CD8-positive, alpha-beta memory T cell (primary cell): ENCODE results near the gene FOXO3B. TPM values are rescaled to one million over a fixed set of nuclear protein-coding genes. Genes with fewer than 3 reads are reported as not detected.
"Not testable (repeated sequence)": the region's sequence is repeated elsewhere in the genome, so short reads cannot be mapped to it uniquely, and the experiment has no call there.

Experiments used
- CTCF ChIA-PET: fragments of 350-600 bp; sonication (Branson Sonifier 250); formaldehyde crosslinking; loops from one replicate; lab custom pipeline; 2021; ENCODE audit warnings: antibody characterized with exemption; lab: Charles Lee
- POLR2A ChIA-PET: fragments of 350-600 bp; sonication (Branson Sonifier 250); formaldehyde crosslinking; loops from one replicate; lab custom pipeline; 2021; ENCODE audit warnings: antibody characterized with exemption; lab: Charles Lee
- DNase-seq, 5 donors: peaks; one replicate each; pipeline versions ENCODE4 v3.0.0 to v3.0.0-alpha.2; 2020 to 2022; ENCODE audit warnings: mixed read lengths in 1 of 5
- H3K27ac ChIP-seq: one replicate; pipeline ENCODE4 v1.7.0; 2013; ENCODE audit warnings: low read depth, mild to moderate bottlenecking, low read length, moderate library complexity
- H3K27me3 ChIP-seq: 2 replicates; pipeline ENCODE4 v1.7.0; 2013; ENCODE audit warnings: low read length, mild to moderate bottlenecking; ENCODE audit not compliant: insufficient read depth, poor library complexity, severe bottlenecking
- H3K36me3 ChIP-seq: 2 replicates; pipeline ENCODE4 v1.7.0; 2013; ENCODE audit warnings: mild to moderate bottlenecking, low read length, moderate library complexity; ENCODE audit not compliant: insufficient read depth
- H3K4me1 ChIP-seq: 2 replicates; pipeline ENCODE4 v1.7.0; 2013; ENCODE audit warnings: mild to moderate bottlenecking, low read length, moderate library complexity; ENCODE audit not compliant: insufficient read depth
- H3K4me3 ChIP-seq: 2 replicates; pipeline ENCODE4 v1.7.0; 2013; ENCODE audit warnings: mild to moderate bottlenecking, low read length
- H3K9me3 ChIP-seq: 2 replicates; pipeline ENCODE4 v1.7.0; 2013; ENCODE audit warnings: mild to moderate bottlenecking, low read length
- H3K27ac Mint-ChIP-seq, 8 donors: one replicate each; pipeline ENCODE4 v1.8.0; 2020 to 2021; ENCODE audit warnings: mixed read lengths in 8 of 8, mild to moderate bottlenecking in 6 of 8, inconsistent platforms in 3 of 8, moderate library complexity in 3 of 8
- H3K27me3 Mint-ChIP-seq, 2 donors: one replicate each; pipeline ENCODE4 v1.8.0; 2020 to 2021; ENCODE audit warnings: mixed read lengths in 2 of 2, mild to moderate bottlenecking in 1 of 2, moderate library complexity in 1 of 2
- H3K36me3 Mint-ChIP-seq, 3 donors: one replicate each; pipeline ENCODE4 v1.8.0; 2020 to 2021; ENCODE audit warnings: mixed read lengths in 3 of 3, inconsistent platforms in 1 of 3, mild to moderate bottlenecking in 1 of 3
- H3K4me1 Mint-ChIP-seq, 3 donors: one replicate each; pipeline ENCODE4 v1.8.0; 2020 to 2021; ENCODE audit warnings: mixed read lengths in 3 of 3, inconsistent platforms in 1 of 3, mild to moderate bottlenecking in 1 of 3
- H3K4me3 Mint-ChIP-seq, 7 donors: one replicate each; pipeline ENCODE4 v1.8.0; 2020 to 2021; ENCODE audit warnings: mixed read lengths in 7 of 7, mild to moderate bottlenecking in 6 of 7, moderate library complexity in 4 of 7, inconsistent platforms in 2 of 7
- H3K9me3 Mint-ChIP-seq, 5 donors: one replicate each; pipeline ENCODE4 v1.8.0; 2020 to 2022; ENCODE audit warnings: mixed read lengths in 5 of 5, mild to moderate bottlenecking in 3 of 5, moderate library complexity in 2 of 5, inconsistent platforms in 1 of 5
- polyA plus RNA-seq: library from polyadenylated mRNA; unstranded; fragments of 300-500 nt; fragmentation: Illumina TruSeq; gene quantifications from one replicate; pipeline ENCODE4 v1.2.3, GENCODE V29; 2021
- total RNA-seq, 2 experiments: library from RNA; stranded (reverse); gene quantifications; one replicate each; pipeline ENCODE4 v1.2.3, GENCODE V29; 2021

The FOXO3B gene
- total RNA-seq = 1 to 10 TPM; 5.4 to 6.1 TPM
- 3.8 TPM for polyA plus RNA-seq

DNA sequence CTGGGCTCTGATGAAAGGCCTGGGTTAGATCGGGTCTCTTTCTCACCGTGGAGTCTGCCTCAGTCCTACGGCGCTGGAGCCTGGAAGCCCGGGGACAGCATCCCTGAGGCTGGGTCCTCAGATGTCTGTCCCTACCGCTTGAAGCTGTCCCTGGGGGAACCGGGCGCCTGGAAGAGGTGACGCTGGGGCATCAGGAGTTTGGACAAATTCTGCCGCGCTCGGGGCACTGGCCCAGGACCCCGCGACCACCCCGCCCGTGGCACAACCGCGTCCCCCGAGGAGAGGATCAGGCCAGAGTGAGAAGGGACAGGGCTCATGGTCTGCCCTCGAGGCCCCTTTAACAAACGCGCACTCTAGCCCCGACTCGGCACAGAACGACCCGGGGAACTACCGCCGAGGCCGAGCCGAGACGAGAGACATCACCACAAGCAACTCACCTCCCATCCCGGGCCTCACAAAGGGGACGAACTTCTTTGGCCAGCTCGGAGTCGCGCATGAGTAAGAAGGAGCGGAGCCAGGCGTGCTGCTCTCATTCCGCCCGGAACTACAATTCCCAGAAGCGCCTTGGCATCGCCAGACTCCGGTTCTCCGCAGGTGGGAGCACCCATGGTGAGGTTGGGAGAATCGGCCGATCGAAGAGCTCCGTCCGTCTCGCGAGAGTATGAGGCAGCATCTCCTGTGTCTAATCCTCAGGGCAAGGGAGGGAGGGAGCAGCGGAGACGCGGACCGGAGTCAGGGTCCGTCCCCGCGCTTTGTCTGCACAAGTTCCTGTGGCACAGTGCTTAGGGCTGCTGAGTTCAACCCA, at the start of gene FOXO3B:
FOXO3B (minus strand) TSS at position 548 of the 805 bp plus-strand sequence. CDS start 663 bp downstream, outside the sequence.
- H3K27me3 Mint-ChIP-seq, H3K36me3 ChIP-seq, CTCF ChIA-PET, H3K9me3 Mint-ChIP-seq, H3K27ac ChIP-seq, H3K9me3 ChIP-seq, H3K27me3 ChIP-seq, POLR2A ChIA-PET, H3K4me1 ChIP-seq: not testable (repeated sequence)
- H3K36me3 Mint-ChIP-seq = peaks cover 3 to 14% (median 6%) of the 10 kb centered on the region in 3 donors
- peak; percentile 27 to 83 (median 74) for DNase-seq
- peak within 1 kb of the TSS; percentile 64 to 93 (median 84) for H3K27ac Mint-ChIP-seq
- H3K4me3 ChIP-seq = peak within 1 kb of the TSS; percentile 54
- H3K4me1 Mint-ChIP-seq = peaks cover 12 to 24% (median 19%) of the 10 kb centered on the region in 3 donors
- peak within 1 kb of the TSS; percentile 65 to 98 (median 92) for H3K4me3 Mint-ChIP-seq

DNA sequence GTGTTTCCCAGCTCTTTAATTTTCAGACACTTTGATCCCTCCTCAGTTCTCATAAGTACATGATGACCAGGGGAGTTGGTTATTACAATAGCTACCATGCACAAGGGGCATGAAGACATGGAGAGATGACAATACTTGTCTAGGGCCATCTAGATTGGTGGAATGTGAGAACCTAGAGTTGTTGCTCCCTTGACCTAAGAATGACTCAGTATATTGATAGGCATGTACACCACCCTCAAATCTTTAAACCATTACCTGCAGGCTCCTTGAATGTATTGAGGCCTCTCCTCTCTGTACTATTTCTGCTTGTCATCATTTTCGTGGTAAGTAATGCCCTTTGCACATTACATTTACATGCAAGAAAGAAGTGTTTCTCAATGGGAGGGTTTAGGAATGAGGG, 41.4 kb upstream of the FOXO3B start:
- H3K4me1 ChIP-seq, H3K27ac ChIP-seq, H3K4me3 Mint-ChIP-seq, POLR2A ChIA-PET, H3K27ac Mint-ChIP-seq, H3K36me3 ChIP-seq, DNase-seq, H3K27me3 Mint-ChIP-seq, CTCF ChIA-PET, H3K4me3 ChIP-seq, H3K9me3 Mint-ChIP-seq, H3K9me3 ChIP-seq, H3K27me3 ChIP-seq, H3K4me1 Mint-ChIP-seq, H3K36me3 Mint-ChIP-seq: not testable (repeated sequence)

DNA sequence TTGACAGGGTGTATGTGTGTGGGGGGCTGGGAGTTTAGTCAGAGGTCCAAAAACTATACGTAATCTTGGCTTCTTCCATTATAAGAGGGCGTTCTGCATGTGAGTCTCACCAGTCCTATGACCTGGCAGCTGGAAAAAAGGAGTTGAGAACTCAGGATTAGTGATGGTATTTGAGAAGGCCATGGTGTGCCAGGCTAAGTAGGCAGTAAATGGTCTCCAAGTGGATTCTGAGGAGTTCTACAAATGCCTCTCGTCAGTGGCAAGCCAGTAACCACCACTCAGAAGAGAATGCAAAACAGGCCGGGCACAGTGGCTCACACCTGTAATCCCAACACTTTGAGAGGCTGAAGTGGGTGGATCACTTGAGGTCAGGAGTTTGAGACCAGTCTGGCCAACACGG, 40.5 kb upstream of the FOXO3B start:
- H3K4me1 ChIP-seq, H3K4me3 Mint-ChIP-seq, H3K4me3 ChIP-seq, H3K27me3 ChIP-seq, H3K27me3 Mint-ChIP-seq, H3K27ac Mint-ChIP-seq, H3K36me3 Mint-ChIP-seq, POLR2A ChIA-PET, H3K4me1 Mint-ChIP-seq, H3K27ac ChIP-seq, H3K9me3 Mint-ChIP-seq, H3K9me3 ChIP-seq, CTCF ChIA-PET, H3K36me3 ChIP-seq, DNase-seq: not testable (repeated sequence)

DNA sequence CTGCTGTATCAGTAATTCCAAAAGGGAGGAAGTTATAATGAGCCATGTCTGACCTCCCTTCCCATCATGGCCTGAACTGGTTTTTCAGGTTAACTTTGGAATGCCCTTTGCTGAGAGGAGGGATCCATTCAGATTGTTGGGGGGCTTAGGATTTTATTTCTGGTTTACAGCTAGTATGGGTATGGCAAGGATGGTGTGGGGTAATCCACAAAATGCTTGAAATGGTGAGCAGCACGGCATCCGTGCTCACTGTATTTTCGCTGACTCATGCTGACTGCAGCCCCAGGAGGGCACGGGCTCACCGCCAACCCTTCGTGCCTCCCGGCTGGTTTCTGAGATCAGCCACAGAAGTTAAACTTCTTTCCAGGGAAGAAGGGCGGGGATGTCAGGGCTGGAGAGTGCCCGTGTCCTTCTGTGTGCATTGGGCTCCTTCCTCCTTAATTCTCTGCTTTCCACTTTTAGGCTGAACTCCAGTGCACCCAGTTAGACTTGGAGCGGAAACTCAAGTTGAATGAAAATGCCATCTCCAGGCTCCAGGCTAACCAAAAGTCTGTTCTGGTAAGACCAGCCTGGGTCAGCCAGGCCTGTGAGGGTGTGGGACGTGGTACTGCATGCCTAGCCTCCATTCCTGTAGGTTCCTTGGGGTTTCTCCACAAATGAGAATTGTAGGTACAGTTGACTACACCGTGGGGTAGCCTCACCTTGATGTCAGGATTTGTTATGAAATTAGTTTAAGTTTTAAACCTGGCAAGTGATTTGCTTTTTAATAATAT, 39.8 kb upstream of the FOXO3B start:
- H3K4me3 ChIP-seq, H3K27ac ChIP-seq, H3K9me3 Mint-ChIP-seq, POLR2A ChIA-PET, H3K4me1 ChIP-seq, H3K4me1 Mint-ChIP-seq, H3K27ac Mint-ChIP-seq, H3K4me3 Mint-ChIP-seq, H3K9me3 ChIP-seq, DNase-seq, H3K27me3 Mint-ChIP-seq, H3K27me3 ChIP-seq, H3K36me3 ChIP-seq, H3K36me3 Mint-ChIP-seq, CTCF ChIA-PET: not testable (repeated sequence)

DNA sequence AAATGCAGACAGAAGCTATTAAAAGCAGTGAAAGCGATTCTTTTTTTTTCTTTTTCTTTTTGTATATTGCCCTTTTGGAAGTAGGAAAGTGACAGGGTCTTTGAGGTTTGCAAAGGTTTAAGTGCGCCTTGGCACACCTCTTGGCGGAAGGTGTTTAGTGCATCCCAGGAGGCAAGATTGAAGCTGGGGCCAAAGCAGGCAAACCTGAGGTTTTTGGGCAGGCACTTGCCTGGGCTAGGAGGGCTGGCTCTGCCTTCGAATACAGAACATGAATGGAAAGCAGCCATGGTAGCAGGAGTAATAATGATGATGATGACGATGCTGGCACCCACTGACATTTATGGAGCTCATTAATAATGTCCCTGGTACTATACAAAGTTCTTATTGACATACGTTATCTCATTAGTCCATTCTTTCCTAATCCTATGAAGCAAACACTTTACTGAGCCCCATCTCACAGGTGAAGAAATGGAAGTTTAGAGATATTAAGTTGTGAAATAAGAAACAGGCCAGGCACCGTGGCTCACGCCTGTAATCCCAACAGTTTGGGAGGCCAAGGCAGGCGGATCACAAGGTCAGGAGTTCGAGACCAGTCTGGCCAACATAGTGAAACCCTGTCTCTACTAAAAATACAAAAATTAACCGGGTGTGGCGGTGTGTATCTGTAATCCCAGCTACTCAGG, 37.5 kb upstream of the FOXO3B start:
- peak overlapping the region in 1 of 8 donors; percentile 84 for H3K27ac Mint-ChIP-seq
- H3K36me3 ChIP-seq, H3K4me3 ChIP-seq, H3K36me3 Mint-ChIP-seq, H3K27me3 ChIP-seq, H3K27ac ChIP-seq, H3K9me3 ChIP-seq, H3K27me3 Mint-ChIP-seq, H3K9me3 Mint-ChIP-seq, CTCF ChIA-PET, POLR2A ChIA-PET, DNase-seq, H3K4me1 ChIP-seq, H3K4me1 Mint-ChIP-seq, H3K4me3 Mint-ChIP-seq: not testable (repeated sequence)

DNA sequence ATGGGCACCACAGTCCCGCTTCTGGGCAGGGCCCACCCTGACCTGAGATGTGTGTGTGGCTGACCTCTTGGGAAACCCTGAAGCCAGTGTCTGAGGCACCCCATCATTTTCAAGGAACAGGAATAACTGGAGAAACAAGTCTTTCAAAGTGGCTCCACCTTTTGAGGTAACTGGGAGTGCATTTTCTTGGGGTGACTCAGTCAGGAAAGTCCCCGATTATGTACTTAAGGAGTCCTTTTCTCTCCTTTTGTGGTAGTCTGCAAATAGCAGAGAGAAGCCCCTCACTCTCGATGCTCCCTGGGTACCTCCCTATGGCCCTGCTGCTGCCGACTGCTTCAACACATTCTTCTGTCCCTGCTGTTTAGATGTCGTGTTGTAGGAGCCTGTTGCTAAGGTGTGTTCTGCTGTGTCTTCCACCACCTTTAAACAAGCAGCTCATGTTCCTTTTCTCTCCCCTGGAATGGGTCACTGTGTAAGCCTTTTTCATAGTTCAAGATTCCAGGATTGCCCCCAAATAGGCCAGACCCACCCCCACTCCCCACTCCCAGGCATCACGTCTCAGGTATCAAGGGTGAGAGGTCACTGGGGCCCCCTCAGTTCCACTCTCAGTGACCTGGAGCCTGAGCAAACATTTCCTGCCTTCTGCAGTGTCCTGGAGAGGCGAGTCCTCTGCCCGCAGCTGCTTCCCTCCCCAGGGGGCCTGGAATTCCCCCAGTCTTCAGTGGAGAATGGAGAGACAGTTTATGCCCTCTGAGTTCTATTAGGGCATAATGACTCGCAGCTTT, 36.7 kb upstream of the FOXO3B start:
- H3K27ac ChIP-seq, H3K27me3 Mint-ChIP-seq, H3K36me3 Mint-ChIP-seq, H3K9me3 ChIP-seq, H3K4me1 Mint-ChIP-seq, H3K9me3 Mint-ChIP-seq, H3K4me3 Mint-ChIP-seq, DNase-seq, H3K36me3 ChIP-seq, CTCF ChIA-PET, POLR2A ChIA-PET, H3K4me3 ChIP-seq, H3K4me1 ChIP-seq, H3K27me3 ChIP-seq: not testable (repeated sequence)
- peak overlapping the region in 1 of 8 donors; percentile 84 for H3K27ac Mint-ChIP-seq

DNA sequence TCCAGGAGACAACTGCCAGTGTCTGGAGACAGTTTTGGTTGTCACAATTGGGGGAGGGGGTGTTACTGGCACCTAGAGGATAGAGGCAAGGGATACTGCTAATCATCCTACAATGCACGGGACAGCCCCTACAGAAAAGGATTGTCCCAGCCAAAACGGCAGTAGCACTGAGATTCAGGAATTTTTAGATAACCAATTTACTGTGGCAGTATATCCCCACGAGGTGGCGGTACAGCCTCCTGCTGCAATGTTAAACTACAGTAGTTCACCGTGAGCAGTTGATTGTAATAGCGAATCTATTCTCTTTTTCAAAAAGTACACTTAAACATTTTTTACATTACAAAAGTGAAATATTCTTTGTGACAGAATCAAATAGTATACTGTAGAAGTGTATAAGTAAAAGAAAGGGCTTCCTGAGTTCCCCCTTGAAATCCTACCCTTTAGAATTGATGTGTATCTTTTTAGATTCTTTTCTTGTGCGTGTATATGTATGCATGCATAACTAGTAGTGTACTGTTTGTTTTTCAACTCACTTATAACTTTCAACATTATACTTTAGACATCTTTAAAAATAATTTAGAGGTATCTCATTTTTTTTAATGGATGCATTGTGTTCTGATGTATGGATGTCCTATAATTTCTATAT, 30.4 kb upstream of the FOXO3B start:
- H3K27me3 ChIP-seq, H3K36me3 ChIP-seq, H3K9me3 ChIP-seq, H3K27ac ChIP-seq, H3K9me3 Mint-ChIP-seq, H3K27me3 Mint-ChIP-seq, H3K27ac Mint-ChIP-seq, H3K4me3 Mint-ChIP-seq, H3K4me3 ChIP-seq, POLR2A ChIA-PET, H3K4me1 ChIP-seq, H3K36me3 Mint-ChIP-seq, H3K4me1 Mint-ChIP-seq: not testable (repeated sequence)
- CTCF ChIA-PET = interaction anchor here (1.5 kb wide), 1 partner anchor 15 kb away, joined by 3 read pairs; no protein-coding TSS in a partner anchor
- peak; percentile 32 to 69 (median 42) for DNase-seq
